Stimulated activated naive CD8-positive, alpha-beta T cell treated with anti-CD3 and anti-CD28 coated beads, Interleukin-15, Interleukin-2, amounts not matched to agents 100 U/mL and 50 U/mL, for 24 hours (primary cell): ENCODE measurements around the gene ITIH5.

Experiments used
- ATAC-seq: fragments of 150-1000 bp; cut with Tn5 transposase; one replicate; pipeline ENCODE4 v1.10.0; 2021
- DNase-seq: peaks from one replicate; pipeline ENCODE4 v3.0.0; 2021

ITIH5 gene

DNA sequence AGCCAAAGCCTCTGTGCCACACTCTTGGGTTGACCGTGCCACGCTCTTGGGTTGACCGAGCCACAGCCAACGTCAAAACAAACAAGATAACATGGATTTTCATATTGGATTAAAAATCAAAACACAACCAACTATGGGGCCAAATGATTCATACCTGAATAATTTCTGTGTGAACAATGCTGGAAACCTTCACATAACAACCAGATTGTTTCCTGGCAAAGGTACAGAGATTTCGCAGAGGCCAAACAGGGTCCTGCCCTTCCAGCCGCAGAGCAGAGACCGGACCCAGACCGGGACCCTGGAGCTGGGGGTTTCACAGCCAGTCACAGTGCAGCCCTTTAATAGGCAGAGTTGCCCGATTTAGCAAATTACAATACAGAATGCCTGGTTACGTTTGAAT is 40.5 kb downstream of the ITIH5 start:
- DNase-seq (no peak), ATAC-seq (no peak)

DNA sequence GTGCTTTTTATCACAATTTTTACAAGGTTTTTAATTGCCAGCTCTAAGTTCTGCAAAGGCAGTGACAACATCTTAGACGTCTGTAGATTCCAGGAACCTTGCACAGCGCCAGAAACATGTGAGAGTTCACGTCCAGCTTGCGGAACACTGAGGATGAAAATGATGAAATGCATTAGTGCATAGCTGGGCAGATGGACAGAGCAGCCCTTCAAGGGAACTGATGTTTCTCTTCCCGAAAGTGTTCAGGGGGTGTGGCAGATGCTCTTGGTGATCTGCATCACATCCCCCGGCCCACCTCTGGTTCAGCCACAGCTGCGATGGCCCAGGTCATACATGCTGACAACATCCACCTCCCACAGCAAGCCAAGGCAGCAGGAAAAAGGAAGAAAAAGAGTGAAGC is 40.9 kb downstream of the ITIH5 start:
- no peak for ATAC-seq
- no peak for DNase-seq

DNA sequence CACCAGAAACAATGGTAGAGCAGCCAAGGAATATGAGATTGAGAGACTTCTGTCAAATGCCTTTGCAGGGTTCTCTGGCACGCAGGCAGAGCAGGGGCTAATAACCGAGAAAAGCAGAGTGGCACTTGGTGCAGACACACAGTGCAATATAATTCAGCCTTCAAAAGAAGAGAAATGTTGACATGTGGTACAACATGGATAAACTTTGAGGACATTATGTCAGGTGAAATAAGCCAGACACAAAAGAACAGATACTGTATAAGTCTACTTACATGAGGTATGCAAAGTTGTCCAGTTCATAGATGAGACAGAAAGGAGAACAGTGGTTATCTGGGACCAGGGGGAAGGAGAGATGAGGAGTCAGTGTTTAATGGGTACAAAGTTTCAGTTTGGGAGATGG is 41.8 kb downstream of the ITIH5 start:
- DNase-seq (no peak), ATAC-seq (no peak)

DNA sequence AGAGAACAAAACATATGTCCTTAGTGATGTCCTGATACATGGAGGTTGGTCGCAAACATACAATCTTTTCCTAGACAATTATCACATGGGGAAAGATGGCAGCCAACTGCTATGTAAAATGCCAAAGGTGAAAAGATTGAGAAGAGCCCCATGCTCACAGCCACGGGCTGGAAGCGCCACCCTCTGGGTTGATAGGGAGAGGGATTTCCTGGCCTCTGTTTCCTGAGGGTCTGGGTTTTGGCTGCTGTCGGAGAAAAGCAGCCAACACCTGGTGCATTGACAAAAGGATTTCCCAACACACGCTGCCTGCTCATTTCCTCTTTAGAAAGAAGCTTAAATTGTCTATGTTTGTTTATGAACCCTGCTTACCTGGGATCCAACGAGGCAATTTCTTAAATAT is 43.8 kb downstream of the ITIH5 start:
- peak; percentile 5 for DNase-seq
- no peak for ATAC-seq

DNA sequence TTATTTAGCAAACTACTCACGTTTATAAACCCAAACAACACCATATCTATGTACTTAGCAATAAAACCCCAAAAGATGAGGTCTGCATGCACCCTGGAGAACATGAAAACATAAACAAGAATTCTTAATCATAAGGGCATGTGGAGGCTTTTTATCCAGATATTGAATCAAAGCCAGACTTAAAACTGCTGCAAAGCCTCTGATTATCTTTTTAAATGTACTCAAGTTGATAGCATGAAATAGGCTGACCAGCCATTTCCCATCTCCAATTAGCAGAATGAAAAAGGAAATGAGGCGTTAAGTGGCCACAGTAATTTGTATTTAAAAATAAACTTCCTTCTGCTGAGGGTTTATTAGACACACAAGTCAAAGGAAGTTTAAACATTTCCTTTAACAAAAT is 48.3 kb downstream of the ITIH5 start:
- ATAC-seq (no peak), DNase-seq (no peak)

DNA sequence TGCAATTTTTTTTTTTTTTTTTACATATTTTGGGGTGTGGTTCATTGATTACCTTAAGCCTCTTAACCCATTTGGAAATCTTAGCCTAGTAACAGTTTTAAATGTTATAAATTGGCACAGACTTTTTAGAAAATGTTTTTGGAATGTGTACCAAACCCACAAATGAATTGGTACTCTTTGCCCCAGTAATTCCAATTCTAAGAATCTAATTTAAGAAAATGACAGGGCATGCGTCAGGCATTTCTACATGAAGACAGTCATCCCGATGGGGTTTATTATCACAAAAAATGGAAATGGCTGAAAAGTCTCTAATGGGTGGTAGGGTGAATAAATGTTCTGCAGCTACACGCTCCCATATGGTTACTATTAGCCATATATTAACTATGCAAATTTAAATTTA is 54.9 kb downstream of the ITIH5 start:
- DNase-seq (no peak), ATAC-seq (no peak)

DNA sequence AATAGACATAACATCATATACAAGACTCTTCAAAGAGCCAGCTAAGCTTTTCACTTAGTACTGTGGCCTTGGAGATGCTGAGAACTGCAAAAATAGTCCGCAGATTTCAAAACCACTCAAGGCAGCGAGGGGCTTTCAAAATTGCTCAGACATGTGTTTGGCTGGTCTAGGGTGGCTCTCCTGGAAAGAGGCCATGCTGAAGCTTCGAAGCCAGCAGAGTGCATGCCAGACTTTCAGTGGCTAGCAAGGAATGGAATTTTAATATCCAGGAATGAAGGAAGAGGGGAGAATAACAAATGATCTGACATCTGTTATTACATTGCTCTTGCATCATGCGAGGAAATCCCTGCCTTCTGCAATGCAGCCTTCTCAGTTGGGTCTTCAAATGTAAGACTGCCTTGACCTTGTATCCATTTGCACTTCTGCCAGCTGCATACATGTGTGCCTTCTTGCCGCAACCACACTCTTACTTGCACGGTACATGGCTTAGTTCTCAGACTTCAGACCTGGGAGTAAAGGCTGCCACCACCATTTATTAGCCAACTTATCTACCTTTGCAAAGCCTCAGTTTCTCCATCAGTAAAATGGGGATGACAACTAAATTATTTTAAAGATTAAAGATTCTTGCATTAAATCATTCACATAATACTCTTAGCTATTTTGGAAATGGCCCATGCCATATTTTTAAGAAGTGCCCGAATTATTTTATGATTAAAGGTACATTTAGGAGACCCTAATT is 55.9 kb downstream of the ITIH5 start:
- ATAC-seq (no peak), DNase-seq (no peak)

DNA sequence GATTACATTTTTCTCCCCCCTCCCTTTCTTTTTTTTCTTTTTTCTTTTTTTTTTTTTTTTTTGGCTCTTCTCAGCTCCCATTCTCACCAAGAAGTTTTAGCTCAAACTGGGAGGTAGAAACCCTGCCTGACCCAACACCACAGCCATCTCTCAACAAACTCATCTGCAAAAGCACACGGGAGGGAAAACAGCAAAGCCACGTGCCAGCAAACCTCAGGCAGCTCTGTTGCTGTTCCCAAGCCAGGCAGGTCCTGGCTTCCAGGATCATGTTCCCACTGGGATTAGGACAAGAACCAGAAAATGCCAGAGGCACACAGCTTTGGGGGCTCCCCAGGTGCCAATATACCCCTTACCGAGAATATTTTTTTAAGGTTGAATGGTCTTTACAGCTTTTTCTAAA is 56.7 kb downstream of the ITIH5 start:
- ATAC-seq (no peak), DNase-seq (no peak)

GRCh38 chr10:7609556-7609955 is 57.2 kb downstream of the ITIH5 start:
- no peak for ATAC-seq
- DNase-seq = no peak

DNA sequence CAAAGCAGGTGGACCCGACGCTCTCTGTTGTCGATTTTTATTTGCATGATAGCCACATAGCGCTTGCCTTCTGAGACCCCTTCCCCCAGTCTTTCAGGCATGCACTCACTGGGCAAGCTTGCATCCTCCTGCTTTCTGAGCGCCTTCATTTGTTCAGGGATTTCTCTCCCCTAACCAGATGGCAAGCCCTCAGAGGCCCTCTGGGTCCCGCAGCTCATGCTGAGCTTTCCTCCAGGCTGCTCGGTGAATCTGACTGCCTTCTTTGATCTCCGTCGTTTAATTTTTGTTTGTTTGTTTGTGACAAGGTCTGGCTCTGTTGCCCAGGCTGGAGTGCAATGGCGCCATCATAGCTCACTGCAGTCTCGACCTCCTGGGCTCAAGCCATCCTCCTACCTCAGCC is 58.8 kb downstream of the ITIH5 start:
- DNase-seq (no peak), ATAC-seq (no peak)

DNA sequence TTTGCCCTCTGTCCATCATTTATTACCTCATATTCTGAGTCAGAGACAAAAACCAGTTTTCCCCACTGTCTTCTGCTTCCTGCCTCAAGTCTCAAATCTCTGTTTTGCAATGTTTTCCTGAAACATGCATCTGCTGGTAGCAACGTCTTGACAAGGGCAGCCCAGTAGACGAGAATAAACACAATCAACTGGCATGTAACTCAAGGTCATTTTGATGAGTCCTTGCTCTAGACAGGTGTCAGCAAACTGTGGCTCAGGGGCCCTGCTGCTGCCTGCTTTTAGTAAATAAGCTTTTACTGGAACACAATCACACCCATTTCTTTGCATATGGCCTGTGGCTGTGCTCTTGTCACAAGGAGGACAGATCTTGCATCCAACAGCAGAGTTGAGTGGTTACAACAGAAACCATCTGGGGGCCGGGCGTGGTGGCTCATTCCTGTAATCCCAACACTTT is 59.8 kb downstream of the ITIH5 start:
- DNase-seq = no peak
- no peak for ATAC-seq

GRCh38 chr10:7605565-7606295 is 61.0 kb downstream of the ITIH5 start:
- ATAC-seq (no peak), DNase-seq (no peak)

DNA sequence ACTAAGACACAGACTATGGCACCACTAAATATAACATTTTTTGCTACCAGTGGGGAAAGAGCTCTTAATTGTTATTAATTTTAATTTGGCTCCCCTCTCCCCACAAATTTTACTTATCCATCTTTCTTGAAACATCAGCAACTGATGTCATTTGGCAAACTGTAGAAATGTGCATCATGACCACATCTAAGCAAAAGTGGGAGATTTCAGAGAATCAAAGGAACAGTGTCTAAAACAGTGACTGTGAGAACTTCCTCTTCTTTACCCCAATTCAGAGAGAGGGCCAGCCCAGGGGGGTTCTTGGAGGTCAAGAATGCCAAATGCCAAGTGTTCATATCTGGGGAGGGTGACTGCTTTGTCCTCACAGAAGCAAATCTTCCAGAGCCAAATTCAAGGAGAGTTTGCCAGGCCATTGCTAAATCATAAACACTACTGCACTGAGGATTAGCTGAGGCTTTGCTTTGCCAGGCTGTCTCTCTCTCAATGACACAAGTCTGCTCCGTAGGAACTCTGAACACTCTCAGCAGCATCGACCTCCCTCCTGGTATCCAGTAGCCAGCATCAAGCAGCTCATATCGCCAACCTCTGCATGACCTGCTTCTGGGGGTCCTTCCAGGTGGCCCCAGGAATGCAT is 65.6 kb downstream of the ITIH5 start:
- ATAC-seq (no peak), DNase-seq (no peak)

DNA sequence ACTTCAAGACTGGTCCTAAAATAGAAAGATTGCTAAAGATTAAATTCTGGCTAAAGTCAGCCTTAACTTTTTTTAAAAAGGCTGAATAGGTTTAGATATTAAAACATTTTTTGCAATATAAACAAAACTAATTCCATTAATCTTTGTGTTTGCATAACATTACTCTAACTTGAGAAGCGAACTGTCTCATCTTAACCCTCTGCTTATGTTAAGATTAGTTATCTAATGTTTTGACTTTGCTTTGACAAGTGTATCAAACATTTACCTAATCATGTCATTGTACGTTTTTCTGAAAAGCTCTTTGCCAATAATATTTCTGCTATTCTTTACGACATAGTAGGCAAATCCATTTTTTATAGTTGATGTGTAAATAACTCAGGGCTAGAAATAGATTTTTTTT is 68.0 kb downstream of the ITIH5 start:
- DNase-seq = no peak
- ATAC-seq = no peak

- no peak for DNase-seq
- ATAC-seq = no peak
These were observed 70.4 kb downstream of the ITIH5 start for GRCh38 chr10:7596356-7596755.

DNA sequence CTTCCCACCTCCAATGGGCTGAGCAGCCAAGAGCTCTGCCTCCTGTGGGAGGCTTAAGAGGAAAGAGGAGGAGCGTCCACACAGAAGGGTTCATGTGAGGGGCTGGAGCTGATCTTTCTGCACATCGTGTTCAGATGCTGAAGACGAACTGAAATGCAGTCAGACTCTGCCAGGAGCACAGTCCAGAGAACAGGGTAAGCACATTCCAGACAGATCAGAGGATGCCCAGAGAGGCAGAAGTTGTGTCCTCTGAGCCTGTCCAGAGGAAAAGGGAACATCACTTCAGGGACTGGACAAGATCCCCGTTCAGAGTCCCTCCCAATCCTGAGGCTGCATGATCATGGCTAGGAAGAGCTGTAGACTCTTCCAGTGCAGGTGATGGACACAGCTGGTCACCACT is 72.9 kb downstream of the ITIH5 start:
- no peak for ATAC-seq
- no peak for DNase-seq

DNA sequence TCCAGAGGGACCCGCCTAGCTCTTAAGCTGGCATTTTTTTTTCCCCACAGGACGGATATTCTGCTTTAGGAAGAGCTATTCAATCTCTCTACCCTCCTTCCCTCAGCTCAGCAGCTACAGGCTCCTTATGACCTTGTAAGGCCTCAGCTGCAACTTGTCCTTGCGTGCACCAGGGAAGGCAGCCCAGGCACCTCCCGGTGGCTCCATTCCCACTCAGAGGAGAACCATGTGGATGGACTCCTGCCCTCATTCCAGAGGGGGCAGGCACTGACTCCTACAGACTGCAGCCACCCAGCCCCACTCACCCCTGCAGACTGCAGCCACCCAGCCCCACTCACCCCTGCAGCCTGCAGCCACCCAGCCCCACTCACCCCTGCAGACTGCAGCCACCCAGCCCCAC is 73.7 kb downstream of the ITIH5 start:
- DNase-seq (no peak), ATAC-seq (no peak)

DNA sequence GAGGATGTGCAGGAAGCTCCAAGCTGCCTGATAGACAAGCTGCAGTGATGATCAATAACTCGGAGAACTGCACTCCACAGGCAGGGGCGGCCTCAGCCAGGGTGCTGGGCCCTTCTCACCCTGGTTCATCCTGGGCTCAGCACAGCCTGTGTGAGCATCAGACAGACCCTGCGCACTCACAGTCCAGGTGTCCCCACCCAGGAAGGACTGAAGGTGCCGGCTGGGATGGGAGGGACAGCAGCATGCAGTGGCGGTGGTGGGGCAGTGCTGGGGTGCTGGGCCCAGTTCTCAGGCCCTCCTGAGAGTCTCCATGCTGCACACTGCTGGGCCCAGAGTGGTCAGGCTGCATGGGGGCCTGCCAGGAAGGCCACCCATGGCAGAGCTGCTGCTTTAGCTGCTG is 74.1 kb downstream of the ITIH5 start:
- no peak for DNase-seq
- no peak for ATAC-seq

- DNase-seq (no peak), ATAC-seq (no peak)
These were observed 76.5 kb downstream of the ITIH5 start for GRCh38 chr10:7590271-7590670.

DNA sequence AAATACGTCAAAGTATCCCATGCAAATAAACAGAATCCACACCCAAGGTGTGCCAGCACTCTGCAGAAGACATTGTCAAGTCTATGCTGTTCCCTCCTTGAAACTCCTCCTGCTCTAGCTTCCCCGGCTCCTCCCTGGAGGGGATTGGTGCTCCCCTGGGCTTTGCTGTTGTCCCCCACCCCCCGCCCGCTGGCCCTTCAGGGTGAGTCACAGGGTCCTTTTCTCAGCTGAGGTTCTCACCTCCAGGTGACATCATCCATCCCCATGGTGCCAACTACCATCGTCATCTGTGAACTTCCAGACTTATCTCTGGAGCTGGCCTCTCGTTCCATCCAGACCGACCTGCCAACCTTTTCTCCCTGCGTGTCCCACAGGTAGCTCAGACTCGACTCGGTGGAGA is 77.0 kb downstream of the ITIH5 start:
- ATAC-seq = no peak
- DNase-seq = no peak

DNA sequence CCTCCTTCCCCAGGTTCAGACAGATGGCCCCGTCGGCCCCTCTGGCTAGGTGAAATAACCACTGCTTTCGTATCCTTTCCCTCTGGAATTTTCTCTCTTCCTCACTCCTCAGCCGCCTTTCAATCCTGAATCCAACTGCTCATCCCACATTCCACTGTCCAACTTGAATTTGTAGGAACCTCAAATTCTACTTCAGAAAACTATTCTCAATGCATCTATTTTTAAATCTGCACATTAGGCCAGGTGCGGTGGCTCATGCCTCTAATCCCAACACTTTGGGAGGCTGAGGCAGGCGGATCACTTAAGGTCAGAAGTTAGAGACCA is 78.9 kb downstream of the ITIH5 start:
- no peak for DNase-seq
- ATAC-seq = no peak

GRCh38 chr10:7587168-7587864 is 79.5 kb downstream of the ITIH5 start:
- no peak for ATAC-seq

GRCh38 chr10:7585228-7585627 is 81.5 kb downstream of the ITIH5 start:
- ATAC-seq (no peak), DNase-seq (no peak)

More at GRCh38 chr10:7587168-7587864, 79.5 kb downstream of the ITIH5 start:
- no peak for DNase-seq
